ENCODE results near the gene RFTN1. TPM values are rescaled to one million over a fixed set of nuclear protein-coding genes. Genes with fewer than 3 reads are reported as not detected.

Gene RFTN1
- total and polyA plus RNA-seq, 2 of the 8 experiments (the other 6 are each of a cell fraction or from before 2014, with no cell fraction given) = 4.6 to 6.7 TPM

- no peaks in the 10 kb centered on the region for H4K20me1 ChIP-seq (replicated peaks in 1 of 2; ENCODE audit: control insufficient read depth in 1 of 2, insufficient read depth in 2 of 2, low read length in 2 of 2)
- no peak overlapping the region for H3K9ac ChIP-seq (replicated peaks in 1 of 4; ENCODE audit: extremely low read depth in 1 of 4, low read depth in 3 of 4, low read length in 3 of 4)
- H2AFZ ChIP-seq (ENCODE audit: low read length) = no peak overlapping the region
- peaks cover 0 to 4% of the 10 kb centered on the region in 2 experiments; a peak in 1 of 4 replicates for H3K9me3 ChIP-seq (ENCODE audit: insufficient read depth in 2 of 2, low read depth in 1 of 2, low read length in 1 of 2)
- H2BK120ac ChIP-seq (replicated peaks; ENCODE audit: low read depth, low read length) = no peak overlapping the region
- CTCF ChIA-PET (ENCODE audit: partially characterized antibody) = interaction anchor here (0.7 to 1.0 kb wide), 6 partner anchors 8 to 220 kb away, joined by 3 to 4 read pairs (median 3); no protein-coding TSS in a partner anchor
- 0 out of 2 replicates have a peak overlapping the region, but pooled peaks have one; percentile 2 for H2AK5ac ChIP-seq (ENCODE audit: low read depth, low read length)
- no peak for TF ChIP-seq EP300 (IDR thresholded peaks at IDR 0.05; ENCODE audit: borderline replicate concordance in 1 of 2, low read depth in 2 of 2, low read length in 2 of 2)
- no peak for TF ChIP-seq TAF1 (IDR thresholded peaks at IDR 0.05; ENCODE audit: low read depth, low read length)
- TF ChIP-seq, protein P1, sequence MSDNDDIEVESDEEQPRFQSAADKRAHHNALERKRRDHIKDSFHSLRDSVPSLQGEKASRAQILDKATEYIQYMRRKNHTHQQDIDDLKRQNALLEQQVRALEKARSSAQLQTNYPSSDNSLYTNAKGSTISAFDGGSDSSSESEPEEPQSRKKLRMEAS (IDR thresholded peaks at IDR 0.05) = no peak
- TF ChIP-seq MAFK (IDR thresholded peaks at IDR 0.05; ENCODE audit: low read depth, low read length) = no peak
- no peak for TF ChIP-seq TBP (IDR thresholded peaks at IDR 0.05; ENCODE audit: low read depth, low read length)
- H3K18ac ChIP-seq (ENCODE audit: extremely low read depth, low read length) = no peak overlapping the region
- 86% methylated on average over 9 of the region's 9 CpGs; no CpG with 5 or more reads in 1 of the 2 experiments for WGBS, 2 experiments (ENCODE audit: extremely low coverage in 1 of 2, insufficient coverage in 1 of 2, insufficient read length in 1 of 2, insufficient replicate concordance in 2 of 2, low coverage in 1 of 2, low lambda C conversion rate in 2 of 2, missing lambda C conversion rate in 1 of 2)
- H3K23me2 ChIP-seq (ENCODE audit: low read depth, low read length) = no peaks in the 10 kb centered on the region
- no peaks in the 10 kb centered on the region for H3K27me3 ChIP-seq (replicated peaks in 1 of 4; ENCODE audit: control insufficient read depth in 3 of 4, extremely low read depth in 1 of 4, insufficient read depth in 3 of 4, low read length in 3 of 4)
- H3K4ac ChIP-seq (replicated peaks; ENCODE audit: insufficient read length, low read depth, low read length) = no peak overlapping the region
- no peaks in the 10 kb centered on the region for H3K79me1 ChIP-seq (ENCODE audit: low read depth, low read length)
- no peak overlapping the region for H2BK20ac ChIP-seq (ENCODE audit: low read length)
- no peak overlapping the region for H3K27ac ChIP-seq (ENCODE audit: low read depth, low read length)
- no peak overlapping the region for H2BK5ac ChIP-seq (ENCODE audit: low read depth, low read length)
- FAIRE-seq (no peak), DNase-seq (ENCODE audit: low read depth in 1 of 2, low spot score in 2 of 2) (no peak)
- H3K56ac ChIP-seq (replicated peaks; ENCODE audit: insufficient read length, low read depth, low read length) = no peak overlapping the region
- H3K23ac ChIP-seq (ENCODE audit: insufficient read length) = no peak overlapping the region
- H2BK15ac ChIP-seq (ENCODE audit: low read length) = no peak overlapping the region
- H4K5ac ChIP-seq (ENCODE audit: insufficient read length, low read depth, low read length) = no peak overlapping the region
- peaks cover 0 to 5% of the 10 kb centered on the region in 2 experiments; a peak in 1 of 4 replicates for H3K79me2 ChIP-seq (ENCODE audit: control insufficient read depth in 1 of 2, insufficient read depth in 2 of 2, low read length in 2 of 2)
- H3K4me2 ChIP-seq (ENCODE audit: insufficient read depth in 1 of 2, low read depth in 2 of 2, low read length in 2 of 2) = no peak overlapping the region
- peaks cover 0 to 33% (median 12%) of the 10 kb centered on the region in 4 experiments; a peak in 5 of 8 replicates for H3K36me3 ChIP-seq (ENCODE audit: control insufficient read depth in 2 of 4, insufficient read depth in 4 of 4, low read length in 3 of 4)
- peaks cover 7 to 23% (median 19%) of the 10 kb centered on the region in 4 experiments; a peak in 6 of 7 replicates for H3K4me1 ChIP-seq (replicated peaks in 1 of 4; ENCODE audit: control insufficient read depth in 3 of 4, insufficient read depth in 4 of 4, low read length in 3 of 4)
- no peak overlapping the region for H4K8ac ChIP-seq (ENCODE audit: extremely low read depth, insufficient read depth, low read length)
- no peak overlapping the region for H3K4me3 ChIP-seq (ENCODE audit: extremely low read depth in 1 of 4, insufficient read depth in 2 of 4, low read depth in 3 of 4, low read length in 4 of 4)
- H4K91ac ChIP-seq (replicated peaks; ENCODE audit: insufficient read length, low read length) = no peak overlapping the region
- POLR2A ChIA-PET (ENCODE audit: partially characterized antibody) = no interaction called here
- H2BK12ac ChIP-seq (ENCODE audit: low read depth, low read length) = no peak overlapping the region
- H3K14ac ChIP-seq (ENCODE audit: insufficient read length) = no peak overlapping the region
Observed at GRCh38 chr3:16297997-16298885, 215.3 kb downstream of the RFTN1 start.

Data from H1 (cell line).